PFSK-1 (cell line): Measurements from ENCODE around the gene DST.

ENCODE experiments used
- FOXP2 ChIP-seq: optimal IDR thresholded peaks from 2 replicates; pipeline ENCODE3; 2011; ENCODE audit warnings: borderline replicate concordance, control low read depth, inconsistent platforms; ENCODE audit not compliant: insufficient read depth; ENCODE audit errors: extremely low read length, extremely low read depth
- POLR2AphosphoS5 ChIP-seq: IDR thresholded peaks from 2 replicates; pipeline ENCODE4 v1.6.1; 2012; ENCODE audit warnings: low read depth, mild to moderate bottlenecking, control low read depth, low read length, moderate library complexity
- REST ChIP-seq, 2 experiments: IDR thresholded peaks; 2 replicates each; pipeline versions ENCODE4 v1.6.1 to v1.8.0; 2011 to 2012; ENCODE audit warnings: low read depth in 2 of 2, low read length in 2 of 2, control low read depth in 1 of 2, inconsistent platforms in 1 of 2, mild to moderate bottlenecking in 1 of 2, moderate library complexity in 1 of 2; ENCODE audit not compliant: insufficient read depth in 1 of 2
- SIN3A ChIP-seq: IDR thresholded peaks from 2 replicates; pipeline ENCODE4 v1.6.1; 2012; ENCODE audit warnings: mild to moderate bottlenecking, low read length, moderate library complexity, borderline replicate concordance; ENCODE audit not compliant: insufficient read depth
- TAF1 ChIP-seq: IDR thresholded peaks from 2 replicates; pipeline ENCODE4 v1.6.1; 2012; ENCODE audit warnings: low read length, control low read depth, borderline replicate concordance; ENCODE audit not compliant: insufficient read depth

The DST gene

GRCh38 chr6:56420296-56420695, 222.4 kb downstream of the DST start:
- TF ChIP-seq FOXP2 (no peak), SIN3A (no peak), POLR2AphosphoS5 (no peak), TAF1 (no peak), REST (IDR thresholded peaks at IDR 0.05; ENCODE audit: insufficient read depth in 1 of 2, low read depth in 2 of 2, low read length in 2 of 2) (no peak)

- no peak for TF ChIP-seq FOXP2
- no peak for TF ChIP-seq REST (IDR thresholded peaks at IDR 0.05; ENCODE audit: insufficient read depth in 1 of 2, low read depth in 2 of 2, low read length in 2 of 2)
- no peak for TF ChIP-seq POLR2AphosphoS5
- TF ChIP-seq TAF1 = no peak
- no peak for TF ChIP-seq SIN3A
Measured at GRCh38 chr6:56419191-56419590, 223.5 kb downstream of the DST start.

GRCh38 chr6:56417823-56418222, 224.9 kb downstream of the DST start:
- no peak for TF ChIP-seq POLR2AphosphoS5
- TF ChIP-seq SIN3A = no peak
- no peak for TF ChIP-seq FOXP2
- no peak for TF ChIP-seq REST (IDR thresholded peaks at IDR 0.05; ENCODE audit: insufficient read depth in 1 of 2, low read depth in 2 of 2, low read length in 2 of 2)

GRCh38 chr6:56416247-56416646, 226.4 kb downstream of the DST start:
- no peak for TF ChIP-seq SIN3A
- TF ChIP-seq REST (IDR thresholded peaks at IDR 0.05; ENCODE audit: insufficient read depth in 1 of 2, low read depth in 2 of 2, low read length in 2 of 2) = no peak
- no peak for TF ChIP-seq POLR2AphosphoS5
- no peak for TF ChIP-seq TAF1
- no peak for TF ChIP-seq FOXP2

GRCh38 chr6:56408976-56409375, 233.7 kb downstream of the DST start:
- TF ChIP-seq REST (IDR thresholded peaks at IDR 0.05; ENCODE audit: insufficient read depth in 1 of 2, low read depth in 2 of 2, low read length in 2 of 2) = no peak
- no peak for TF ChIP-seq SIN3A
- TF ChIP-seq FOXP2 = no peak
- TF ChIP-seq POLR2AphosphoS5 = no peak
- TF ChIP-seq TAF1 = no peak
